GM18526 (cell line): Measurements from ENCODE around the gene ANKMY2.

Source experiments
- POLR2A ChIP-seq: IDR thresholded peaks from 3 replicates; pipeline ENCODE4 v1.6.1; 2011; ENCODE audit not compliant: insufficient read length; ENCODE audit errors: extremely low read depth

Gene ANKMY2

GRCh38 chr7:16599860-16600259 lies 45.7 kb downstream of the ANKMY2 start:
- no peak for TF ChIP-seq POLR2A

- TF ChIP-seq POLR2A: no peak
Measured at GRCh38 chr7:16598015-16598414, 47.5 kb downstream of the ANKMY2 start.

DNA sequence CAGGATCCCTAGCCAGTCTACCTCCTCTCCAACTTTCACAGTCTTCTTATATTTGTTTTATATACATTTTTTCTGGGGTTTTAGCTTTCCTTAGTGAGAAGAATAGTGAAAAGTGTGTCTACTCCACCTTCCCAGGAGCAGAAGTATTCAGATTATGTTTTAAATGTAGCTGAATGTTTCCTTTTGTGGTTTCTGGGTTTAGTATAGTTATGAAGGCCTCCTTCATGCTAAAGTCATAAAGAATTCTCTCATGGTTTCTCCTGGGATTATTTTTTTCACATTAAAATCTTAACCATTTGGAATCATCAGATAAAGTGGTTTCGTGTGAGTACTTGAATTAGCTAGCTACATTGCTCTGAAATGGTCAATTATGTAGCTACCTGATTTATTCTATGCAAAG lies 50.9 kb downstream of the ANKMY2 start:
- TF ChIP-seq POLR2A: no peak

GRCh38 chr7:16594061-16594460 lies 51.5 kb downstream of the ANKMY2 start:
- TF ChIP-seq POLR2A: no peak

GRCh38 chr7:16592395-16592794 lies 53.2 kb downstream of the ANKMY2 start:
- TF ChIP-seq POLR2A: no peak

GRCh38 chr7:16590424-16590823 lies 55.1 kb downstream of the ANKMY2 start:
- TF ChIP-seq POLR2A: no peak

- TF ChIP-seq POLR2A: no peak
Measured at GRCh38 chr7:16589881-16590280, 55.7 kb downstream of the ANKMY2 start.

DNA sequence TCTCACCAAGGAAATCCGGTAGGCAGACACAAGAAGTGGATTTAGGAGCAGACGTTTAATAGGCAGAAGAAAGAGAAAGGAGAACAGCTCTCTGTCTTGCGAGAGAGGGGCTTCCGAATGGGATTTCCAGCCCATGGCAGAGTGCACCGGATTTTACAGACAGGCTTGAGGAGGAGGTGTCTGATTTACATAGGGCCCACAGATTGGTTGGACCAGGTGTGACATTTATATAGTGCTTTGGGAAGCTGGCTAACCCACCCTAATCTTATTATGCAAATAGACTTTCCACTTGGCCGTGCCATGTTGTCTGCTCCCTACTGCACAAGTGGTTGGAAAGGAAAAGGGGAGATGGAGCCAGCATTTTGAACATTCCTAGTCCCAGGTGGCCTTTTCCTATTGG lies 57.8 kb downstream of the ANKMY2 start:
- TF ChIP-seq POLR2A: no peak

GRCh38 chr7:16587129-16587528 lies 58.4 kb downstream of the ANKMY2 start:
- no peak for TF ChIP-seq POLR2A

- TF ChIP-seq POLR2A: no peak
Measured at GRCh38 chr7:16586081-16586874, 59.3 kb downstream of the ANKMY2 start.

- TF ChIP-seq POLR2A: no peak
Measured at GRCh38 chr7:16585540-16585939, 60.0 kb downstream of the ANKMY2 start.

DNA sequence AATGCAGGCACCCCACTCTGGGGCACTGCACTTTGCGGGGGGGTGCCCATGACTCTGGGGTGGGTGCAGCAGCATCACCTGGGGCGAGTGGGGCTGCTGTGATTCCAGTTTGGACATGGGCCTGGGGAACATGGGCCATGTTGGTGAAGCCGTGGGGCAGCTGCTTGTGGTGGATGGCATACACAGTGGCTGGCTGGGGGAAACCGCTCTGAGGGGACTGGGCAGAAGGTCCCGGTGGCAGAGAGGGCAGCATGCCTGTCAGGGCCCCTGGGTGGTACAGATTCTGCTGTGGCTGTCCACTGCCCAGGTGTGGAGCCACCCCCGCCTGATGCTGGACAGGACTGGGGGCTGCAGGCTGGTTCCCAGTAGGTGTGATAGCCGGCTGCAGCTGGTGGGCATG lies 61.7 kb downstream of the ANKMY2 start:
- TF ChIP-seq POLR2A: no peak

GRCh38 chr7:16581286-16581685 lies 64.3 kb downstream of the ANKMY2 start:
- TF ChIP-seq POLR2A: no peak

DNA sequence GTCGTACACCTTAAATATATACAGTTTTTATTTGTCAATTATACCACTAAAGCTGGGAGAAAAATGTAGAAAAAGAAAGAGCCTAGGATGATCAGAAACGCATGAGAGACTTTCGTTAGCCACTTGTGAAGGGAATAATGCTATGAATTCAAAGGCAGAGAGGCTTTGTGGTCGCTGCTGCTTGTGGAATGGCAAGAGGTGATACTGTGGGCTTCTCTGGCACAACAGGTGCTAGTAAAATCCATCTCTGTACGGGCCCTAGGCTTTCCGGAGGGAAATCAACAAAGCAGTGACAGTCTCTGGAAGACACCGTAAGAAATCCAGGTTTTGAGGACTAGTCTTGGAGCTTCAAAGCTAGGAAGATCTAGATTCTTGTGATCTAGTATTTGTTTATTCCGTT lies 66.3 kb downstream of the ANKMY2 start:
- no peak for TF ChIP-seq POLR2A

- no peak for TF ChIP-seq POLR2A
Measured at GRCh38 chr7:16571941-16572340, 73.6 kb downstream of the ANKMY2 start.

DNA sequence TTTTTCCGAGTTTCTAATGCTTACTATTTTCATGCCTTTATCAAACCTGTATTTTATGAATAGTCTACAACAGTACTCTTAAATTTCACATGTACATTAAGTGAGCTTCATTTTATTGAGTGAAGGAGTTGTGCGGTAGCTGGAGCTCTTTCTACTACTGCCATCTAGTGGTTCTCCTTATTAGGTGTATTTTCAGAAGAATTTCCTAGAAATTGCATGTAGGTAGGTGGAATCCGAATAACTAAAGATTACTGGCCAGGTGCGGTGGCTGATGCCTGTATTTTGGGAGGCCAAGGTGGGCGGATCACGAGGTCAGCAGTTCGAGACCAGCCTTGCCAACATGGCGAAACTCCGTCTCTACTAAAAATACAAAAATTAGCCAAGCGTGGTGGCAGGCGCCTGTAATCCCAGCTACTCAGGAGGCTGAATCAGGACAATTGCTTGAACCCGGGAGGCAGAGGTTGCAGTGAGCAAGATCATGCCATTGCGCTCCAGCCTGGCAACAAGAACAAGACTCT lies 80.6 kb downstream of the ANKMY2 start:
- TF ChIP-seq POLR2A: no peak

GRCh38 chr7:16564023-16564380 lies 81.6 kb downstream of the ANKMY2 start:
- TF ChIP-seq POLR2A: no peak
